GM12875 (cell line): Measurements from ENCODE around the gene MTG2.

Experiments
- H3K4me3 ChIP-seq: one replicate; pipeline ENCODE4 v1.5.1; 2011; ENCODE audit warnings: low read depth, low read length, control low read depth
- CTCF ChIP-seq: IDR thresholded peaks from 2 replicates; pipeline ENCODE4 v1.5.1; 2011; ENCODE audit warnings: low read depth, mild to moderate bottlenecking, control low read depth, inconsistent platforms, low read length, moderate library complexity, borderline replicate concordance; ENCODE audit not compliant: insufficient read depth

MTG2 gene

GRCh38 chr20:62208061-62208794 lies 25.4 kb downstream of the MTG2 start:
- TF ChIP-seq CTCF = no peak
- no peak overlapping the region for H3K4me3 ChIP-seq

DNA sequence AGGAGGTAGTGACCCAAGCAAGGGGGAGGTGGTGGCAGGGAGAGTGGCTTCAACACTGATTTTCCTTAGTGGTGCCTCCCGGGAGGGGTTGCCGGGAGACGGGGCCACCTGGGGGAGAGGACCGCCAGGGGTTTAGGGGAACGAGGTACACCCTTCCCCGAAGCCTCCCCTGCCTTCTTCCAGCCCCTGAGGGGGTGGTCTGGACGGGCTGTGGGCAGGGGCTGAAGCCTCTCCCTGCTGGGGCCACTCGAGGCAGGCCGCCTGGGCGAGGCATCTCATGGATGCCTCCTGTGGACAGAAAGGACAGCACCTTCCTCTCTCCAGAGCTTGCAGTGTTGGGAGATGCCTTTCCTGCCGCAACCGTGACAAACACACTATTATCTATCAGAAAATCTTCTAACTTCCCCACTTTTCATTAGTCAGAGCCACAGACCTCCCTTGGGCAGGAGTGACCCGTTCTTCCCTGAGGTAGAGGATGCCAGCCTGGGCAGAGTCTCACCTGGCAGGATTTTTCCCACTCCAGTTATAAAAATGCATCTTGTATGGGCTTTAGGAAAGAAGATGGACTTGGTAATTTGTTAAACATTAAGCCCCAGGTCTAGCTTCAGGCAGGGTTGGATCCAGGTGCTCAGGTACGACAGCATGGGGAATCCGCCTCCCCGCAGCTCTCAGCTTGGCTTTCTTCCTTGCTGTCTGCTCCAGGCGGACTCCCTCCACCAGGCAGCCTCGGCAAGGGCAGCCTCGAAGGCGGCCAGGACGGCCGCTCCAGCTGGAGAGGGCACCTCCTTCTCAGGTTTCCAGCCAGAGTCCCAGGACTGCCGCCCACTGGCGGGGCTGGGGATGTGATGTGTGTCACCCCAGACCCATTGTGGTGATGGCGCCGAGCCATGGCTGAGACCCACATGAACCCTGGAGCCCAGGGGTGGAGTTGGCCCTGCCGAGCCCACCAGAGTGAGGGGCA lies 26.2 kb downstream of the MTG2 start:
- TF ChIP-seq CTCF = no peak
- no peak overlapping the region for H3K4me3 ChIP-seq

DNA sequence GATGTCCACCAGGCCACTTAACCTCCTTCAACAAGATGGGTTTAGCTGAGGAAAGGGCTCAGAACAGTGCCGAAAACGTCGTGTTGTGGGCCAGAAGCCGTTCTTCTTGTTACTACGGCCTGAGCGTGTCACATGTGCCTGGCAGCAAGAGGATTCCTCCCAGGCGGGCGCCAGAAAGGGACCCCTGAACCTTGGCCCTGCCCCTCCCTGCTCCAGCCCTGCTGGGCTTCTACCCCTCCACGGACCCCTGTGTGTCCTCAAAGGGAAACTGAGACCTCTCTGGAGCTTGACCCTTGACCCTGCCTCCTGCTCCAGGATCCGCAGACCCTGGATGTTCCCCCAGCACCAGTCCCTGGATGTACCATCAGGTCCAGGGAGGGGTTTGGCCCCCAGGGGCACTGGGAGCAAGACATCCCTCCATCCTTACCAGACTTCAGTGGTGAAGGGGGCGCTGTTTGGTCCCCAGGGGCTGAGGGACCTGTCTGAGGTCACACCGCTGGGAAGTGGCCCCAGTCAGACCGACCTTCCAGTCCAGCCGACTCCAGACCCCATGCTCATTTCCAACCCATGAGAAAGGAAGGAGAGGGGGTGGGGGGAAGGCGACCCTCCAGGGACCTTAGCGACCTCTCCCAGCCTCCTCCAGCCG lies 27.1 kb downstream of the MTG2 start:
- no peak for TF ChIP-seq CTCF
- H3K4me3 ChIP-seq = no peak overlapping the region

DNA sequence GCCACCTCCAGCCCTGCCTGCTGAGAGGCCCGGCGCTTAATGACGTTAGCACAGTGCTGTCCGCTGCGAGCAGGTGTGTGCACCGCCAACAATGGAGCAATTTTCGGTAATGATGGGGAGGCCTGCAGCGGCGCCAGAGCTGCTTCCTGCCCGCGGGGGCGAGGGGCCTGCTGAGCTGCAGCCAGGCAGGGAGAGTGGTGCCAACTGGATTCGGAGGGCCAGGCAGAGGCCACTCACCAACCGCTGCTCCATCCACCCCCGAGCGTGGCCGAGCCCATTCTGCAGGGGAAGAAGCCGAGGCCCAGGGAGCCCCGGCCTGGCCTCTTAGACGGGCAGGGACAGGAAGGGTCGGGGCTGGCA lies 27.6 kb downstream of the MTG2 start:
- no peak for TF ChIP-seq CTCF
- H3K4me3 ChIP-seq = no peak overlapping the region

- no peak overlapping the region for H3K4me3 ChIP-seq
- TF ChIP-seq CTCF = no peak
Measured at GRCh38 chr20:62211216-62211615, 28.4 kb downstream of the MTG2 start.

DNA sequence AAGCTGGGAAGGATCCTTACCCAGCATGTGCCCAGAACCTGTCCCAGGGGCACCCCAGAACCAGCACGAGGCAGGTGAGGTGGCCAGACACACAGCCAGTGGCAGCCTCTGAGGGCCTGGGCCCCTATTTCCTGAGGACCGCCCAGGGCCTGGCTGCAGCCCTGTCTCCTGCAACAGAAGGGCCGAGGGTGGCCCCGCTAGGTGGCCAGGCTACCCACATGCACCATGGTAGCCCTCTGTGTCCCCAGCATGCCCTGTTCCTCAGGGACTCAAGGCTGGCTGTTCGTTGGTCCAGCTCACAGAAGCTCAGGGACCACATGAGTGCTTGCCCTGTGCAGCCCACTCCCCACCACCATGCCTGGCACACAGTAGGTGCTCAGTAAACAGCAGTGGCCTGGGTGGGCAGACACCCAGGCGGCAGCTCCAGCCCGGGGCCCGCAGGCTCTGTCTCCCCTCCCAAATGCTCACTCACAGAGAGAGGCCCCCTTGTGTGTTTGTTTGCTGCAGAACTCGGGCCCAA lies 29.0 kb downstream of the MTG2 start:
- no peak for TF ChIP-seq CTCF
- H3K4me3 ChIP-seq = no peak overlapping the region
